ENCODE data around the gene F11R.

Gene F11R

GRCh38 chr1:161012420-161012819 lies 8.5 kb downstream of the F11R start:
- Histone ChIP-seq H3K4me3 (ENCODE audit: low read depth, low read length) (no peak overlapping the region), H3K79me2 (peaks cover 10% of the 10 kb centered on the region), H3K4me1 (peaks cover 11% of the 10 kb centered on the region), H2AFZ (no peak overlapping the region), H3K9ac (no peak overlapping the region), H3K27ac (no peak overlapping the region), H3K27me3 (ENCODE audit: control insufficient read depth, insufficient read depth, low read length) (no peaks in the 10 kb centered on the region), H3K9me3 (ENCODE audit: control insufficient read depth, low read length) (no peaks in the 10 kb centered on the region), H3K36me3 (ENCODE audit: control insufficient read depth, insufficient read depth, low read length) (no peaks in the 10 kb centered on the region), H3K4me2 (ENCODE audit: low read length) (no peak overlapping the region)
- TF ChIP-seq, protein P1, sequence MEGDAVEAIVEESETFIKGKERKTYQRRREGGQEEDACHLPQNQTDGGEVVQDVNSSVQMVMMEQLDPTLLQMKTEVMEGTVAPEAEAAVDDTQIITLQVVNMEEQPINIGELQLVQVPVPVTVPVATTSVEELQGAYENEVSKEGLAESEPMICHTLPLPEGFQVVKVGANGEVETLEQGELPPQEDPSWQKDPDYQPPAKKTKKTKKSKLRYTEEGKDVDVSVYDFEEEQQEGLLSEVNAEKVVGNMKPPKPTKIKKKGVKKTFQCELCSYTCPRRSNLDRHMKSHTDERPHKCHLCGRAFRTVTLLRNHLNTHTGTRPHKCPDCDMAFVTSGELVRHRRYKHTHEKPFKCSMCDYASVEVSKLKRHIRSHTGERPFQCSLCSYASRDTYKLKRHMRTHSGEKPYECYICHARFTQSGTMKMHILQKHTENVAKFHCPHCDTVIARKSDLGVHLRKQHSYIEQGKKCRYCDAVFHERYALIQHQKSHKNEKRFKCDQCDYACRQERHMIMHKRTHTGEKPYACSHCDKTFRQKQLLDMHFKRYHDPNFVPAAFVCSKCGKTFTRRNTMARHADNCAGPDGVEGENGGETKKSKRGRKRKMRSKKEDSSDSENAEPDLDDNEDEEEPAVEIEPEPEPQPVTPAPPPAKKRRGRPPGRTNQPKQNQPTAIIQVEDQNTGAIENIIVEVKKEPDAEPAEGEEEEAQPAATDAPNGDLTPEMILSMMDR (IDR thresholded peaks at IDR 0.05): no peak

DNA sequence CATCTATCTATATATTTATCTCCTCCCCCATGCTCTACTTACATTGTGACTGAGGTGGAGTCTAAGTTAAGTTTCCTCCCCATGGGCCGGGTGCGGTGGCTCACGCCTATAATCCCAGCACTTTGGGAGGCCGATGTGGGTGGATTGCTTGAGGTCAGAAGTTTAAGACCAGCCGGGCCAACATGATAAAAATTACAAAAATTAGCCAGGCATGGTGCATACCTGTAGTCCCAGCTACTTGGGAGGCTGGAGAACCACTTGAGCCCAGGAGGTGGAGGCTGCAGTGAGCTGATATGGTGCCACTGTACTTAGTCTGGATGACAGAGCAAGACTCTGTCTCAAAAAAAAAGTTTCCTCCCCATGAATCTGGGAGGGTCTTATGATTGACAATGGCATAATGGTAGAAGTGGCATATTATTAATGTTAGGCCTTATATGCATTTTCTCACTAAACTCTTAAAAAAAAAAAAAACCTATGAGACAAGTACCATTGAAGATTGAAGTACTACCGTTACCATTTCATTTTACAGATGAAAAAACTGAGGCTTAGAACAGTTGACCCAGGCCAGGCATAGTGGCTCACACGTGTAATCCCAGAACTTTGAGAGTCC lies 11.2 kb downstream of the F11R start:
- TF ChIP-seq, protein P1 (IDR thresholded peaks at IDR 0.05): no peak
- no peaks in the 10 kb centered on the region for H3K36me3 ChIP-seq (ENCODE audit: control insufficient read depth, insufficient read depth, low read length)
- no peaks in the 10 kb centered on the region for H3K9me3 ChIP-seq (ENCODE audit: control insufficient read depth, low read length)
- no peak overlapping the region for H2AFZ ChIP-seq
- H3K27me3 ChIP-seq (ENCODE audit: control insufficient read depth, insufficient read depth, low read length): no peaks in the 10 kb centered on the region
- H3K9ac ChIP-seq: no peak overlapping the region
- H3K4me1 ChIP-seq: peaks cover 11% of the 10 kb centered on the region
- H3K4me2 ChIP-seq (ENCODE audit: low read length): no peak overlapping the region
- peaks cover 13% of the 10 kb centered on the region for H3K79me2 ChIP-seq
- H3K27ac ChIP-seq: no peak overlapping the region
- H3K4me3 ChIP-seq (ENCODE audit: low read depth, low read length): no peak overlapping the region

- no peaks in the 10 kb centered on the region for H3K36me3 ChIP-seq (ENCODE audit: control insufficient read depth, insufficient read depth, low read length)
- H2AFZ ChIP-seq: no peak overlapping the region
- no peak overlapping the region for H3K4me3 ChIP-seq (ENCODE audit: low read depth, low read length)
- H3K27me3 ChIP-seq (ENCODE audit: control insufficient read depth, insufficient read depth, low read length): no peaks in the 10 kb centered on the region
- no peaks in the 10 kb centered on the region for H3K9me3 ChIP-seq (ENCODE audit: control insufficient read depth, low read length)
- peaks cover 6% of the 10 kb centered on the region for H3K4me1 ChIP-seq
- no peak overlapping the region for H3K27ac ChIP-seq
- peaks cover 11% of the 10 kb centered on the region for H3K79me2 ChIP-seq
- H3K9ac ChIP-seq: no peak overlapping the region
- TF ChIP-seq, protein P1 (IDR thresholded peaks at IDR 0.05): no peak
- H3K4me2 ChIP-seq (ENCODE audit: low read length): peak overlapping the region; percentile 13
Observed at GRCh38 chr1:161008869-161009510, 12.0 kb downstream of the F11R start.

DNA sequence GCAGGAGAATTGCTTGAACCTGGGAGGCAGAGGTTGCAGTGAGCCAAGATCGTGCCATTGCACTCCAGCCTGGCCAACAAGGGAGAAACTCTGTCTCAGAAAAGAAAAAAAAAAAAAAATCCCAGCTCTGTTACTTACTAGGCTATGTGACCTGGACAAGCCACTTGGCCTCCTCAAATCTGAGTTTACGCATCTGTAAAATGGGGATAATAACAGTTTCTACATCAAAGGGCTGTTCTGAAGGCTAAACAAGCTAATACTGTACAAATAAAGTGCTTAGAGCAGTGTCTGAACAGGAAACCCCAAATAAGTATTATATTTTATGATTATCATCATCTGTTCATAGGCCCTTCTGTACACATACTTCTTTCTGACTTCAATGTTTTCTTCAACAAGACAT lies 13.6 kb downstream of the F11R start:
- H2AFZ ChIP-seq: no peak overlapping the region
- H3K27ac ChIP-seq: no peak overlapping the region
- TF ChIP-seq, protein P1 (IDR thresholded peaks at IDR 0.05): no peak

GRCh38 chr1:161006563-161006962 lies 14.4 kb downstream of the F11R start:
- no peak overlapping the region for H2AFZ ChIP-seq
- H3K4me3 ChIP-seq (ENCODE audit: low read depth, low read length): no peak overlapping the region
- TF ChIP-seq, protein P1 (IDR thresholded peaks at IDR 0.05): no peak
- no peak overlapping the region for H3K4me2 ChIP-seq (ENCODE audit: low read length)
- H3K9me3 ChIP-seq (ENCODE audit: control insufficient read depth, low read length): no peaks in the 10 kb centered on the region
- no peak overlapping the region for H3K27ac ChIP-seq
- H3K27me3 ChIP-seq (ENCODE audit: control insufficient read depth, insufficient read depth, low read length): no peaks in the 10 kb centered on the region
- H3K4me1 ChIP-seq: no peaks in the 10 kb centered on the region
- H3K79me2 ChIP-seq: peaks cover 10% of the 10 kb centered on the region
- H3K9ac ChIP-seq: no peak overlapping the region
- H3K36me3 ChIP-seq (ENCODE audit: control insufficient read depth, insufficient read depth, low read length): no peaks in the 10 kb centered on the region

More for the DNA sequence above, 13.6 kb downstream of the F11R start:
- peaks cover 12% of the 10 kb centered on the region for H3K79me2 ChIP-seq
- no peaks in the 10 kb centered on the region for H3K27me3 ChIP-seq (ENCODE audit: control insufficient read depth, insufficient read depth, low read length)
- H3K36me3 ChIP-seq (ENCODE audit: control insufficient read depth, insufficient read depth, low read length): no peaks in the 10 kb centered on the region
- no peak overlapping the region for H3K4me2 ChIP-seq (ENCODE audit: low read length)
- no peaks in the 10 kb centered on the region for H3K9me3 ChIP-seq (ENCODE audit: control insufficient read depth, low read length)
- H3K9ac ChIP-seq: no peak overlapping the region
- no peaks in the 10 kb centered on the region for H3K4me1 ChIP-seq
- no peak overlapping the region for H3K4me3 ChIP-seq (ENCODE audit: low read depth, low read length)

Measured in parathyroid adenoma (tissue), 2 donors.